GM18907 (cell line): ENCODE results near the gene KSR1.

Experiments
- ATAC-seq: cut with Tn5 transposase; IDR thresholded peaks from one replicate; pipeline ENCODE4 v1.9.1; 2021; ENCODE audit warnings: mild to moderate bottlenecking, moderate library complexity; ENCODE audit not compliant: unreplicated experiment

KSR1 gene

GRCh38 chr17:27581016-27581415, 124.8 kb downstream of the KSR1 start:
- no peak for ATAC-seq

- no peak for ATAC-seq
Observed at GRCh38 chr17:27582696-27583095, 126.4 kb downstream of the KSR1 start.

DNA sequence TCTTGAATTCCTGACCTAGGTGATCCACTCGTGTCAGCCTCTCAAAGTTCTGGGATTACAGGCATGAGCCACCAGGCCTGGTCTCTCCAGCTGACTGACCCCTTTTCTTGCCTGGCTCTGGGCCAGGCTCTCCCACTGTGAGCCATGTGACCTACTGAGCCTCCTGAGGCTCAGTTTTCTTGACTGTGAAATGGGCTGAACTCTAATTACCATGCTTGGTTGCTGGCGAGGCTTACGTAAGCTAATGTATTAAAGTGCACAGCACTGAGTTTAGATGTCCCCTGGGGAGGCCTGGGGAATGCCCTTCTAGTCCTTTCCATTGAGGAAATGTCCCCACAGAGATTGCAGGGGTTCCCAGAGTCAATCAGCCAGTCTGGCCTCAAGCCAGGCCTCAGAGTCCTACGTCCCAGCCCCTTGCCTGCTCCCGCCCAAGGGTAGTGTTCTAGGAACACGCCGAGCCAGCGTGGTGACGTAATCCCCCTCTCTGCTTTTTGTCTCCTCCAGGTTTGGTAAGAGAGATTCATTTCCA, 129.0 kb downstream of the KSR1 start:
- no peak for ATAC-seq

GRCh38 chr17:27585792-27586191, 129.5 kb downstream of the KSR1 start:
- no peak for ATAC-seq

- no peak for ATAC-seq
Observed at GRCh38 chr17:27586203-27586721, 130.0 kb downstream of the KSR1 start.

- no peak for ATAC-seq
Observed at GRCh38 chr17:27588354-27588753, 132.1 kb downstream of the KSR1 start.

DNA sequence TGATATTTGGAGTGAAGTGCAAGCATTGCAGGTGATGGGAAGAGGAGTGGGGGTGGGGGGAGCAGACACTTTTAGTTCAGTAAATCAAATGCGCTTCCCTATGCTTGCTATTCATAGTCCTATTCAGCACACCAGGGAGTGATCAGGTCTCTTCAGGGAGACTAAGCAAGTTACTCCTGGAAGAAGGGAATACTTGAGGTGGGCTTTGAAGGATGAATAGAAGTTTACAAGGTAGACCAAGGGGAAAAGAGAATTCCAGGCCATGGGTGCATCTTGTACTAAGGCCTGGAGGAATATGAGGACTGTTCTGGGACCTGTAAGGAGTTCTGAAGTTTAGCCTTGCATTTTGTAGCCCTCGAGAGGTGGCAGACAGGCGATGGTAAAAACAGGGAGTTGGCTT, 134.6 kb downstream of the KSR1 start:
- ATAC-seq: no peak

- no peak for ATAC-seq
Observed at GRCh38 chr17:27591986-27592385, 135.7 kb downstream of the KSR1 start.

- ATAC-seq: no peak
Observed at GRCh38 chr17:27593232-27593856, 137.1 kb downstream of the KSR1 start.

- no peak for ATAC-seq
Observed at GRCh38 chr17:27593857-27594255, 137.6 kb downstream of the KSR1 start.

- ATAC-seq: no peak
Observed at GRCh38 chr17:27595208-27595607, 139.0 kb downstream of the KSR1 start.

GRCh38 chr17:27596096-27596495, 139.8 kb downstream of the KSR1 start:
- ATAC-seq: no peak

DNA sequence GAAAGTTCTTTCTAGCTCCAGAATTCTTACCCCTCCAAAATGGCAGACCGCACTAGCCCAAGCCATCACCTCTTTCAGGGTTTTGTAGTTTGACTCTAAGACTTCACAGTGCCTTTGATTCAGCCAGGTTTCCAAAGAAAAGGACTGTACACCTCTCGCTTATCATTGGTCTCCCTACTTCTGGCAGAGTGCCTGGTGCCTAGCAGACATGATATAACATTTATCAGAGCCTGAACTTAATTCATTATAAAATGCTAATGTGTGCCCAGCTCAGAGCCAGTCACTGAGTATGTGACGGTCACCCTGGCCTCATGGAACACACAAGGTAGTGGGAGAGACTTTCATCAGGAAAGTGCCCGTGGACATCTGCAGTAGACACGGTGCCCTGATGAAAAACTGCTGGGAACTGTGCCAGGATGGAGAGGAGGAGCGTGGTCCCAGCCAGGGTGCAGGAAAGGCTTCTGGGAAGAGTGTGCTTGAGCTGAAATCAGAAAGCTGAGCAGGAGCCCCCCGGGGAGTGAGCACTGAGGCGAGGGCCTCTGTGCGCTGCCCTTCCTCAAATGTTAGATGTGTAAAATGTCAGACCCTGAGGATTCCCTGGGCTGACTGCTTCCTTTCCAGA, 140.4 kb downstream of the KSR1 start:
- ATAC-seq: no peak

- ATAC-seq: no peak
Observed at GRCh38 chr17:27597188-27597580, 140.9 kb downstream of the KSR1 start.

GRCh38 chr17:27597783-27598320, 141.6 kb downstream of the KSR1 start:
- ATAC-seq: no peak

- ATAC-seq: no peak
Observed at GRCh38 chr17:27598337-27599050, 142.2 kb downstream of the KSR1 start.

- no peak for ATAC-seq
Observed at GRCh38 chr17:27600471-27600870, 144.2 kb downstream of the KSR1 start.

- ATAC-seq: no peak
Observed at GRCh38 chr17:27601069-27601974, 145.1 kb downstream of the KSR1 start.

DNA sequence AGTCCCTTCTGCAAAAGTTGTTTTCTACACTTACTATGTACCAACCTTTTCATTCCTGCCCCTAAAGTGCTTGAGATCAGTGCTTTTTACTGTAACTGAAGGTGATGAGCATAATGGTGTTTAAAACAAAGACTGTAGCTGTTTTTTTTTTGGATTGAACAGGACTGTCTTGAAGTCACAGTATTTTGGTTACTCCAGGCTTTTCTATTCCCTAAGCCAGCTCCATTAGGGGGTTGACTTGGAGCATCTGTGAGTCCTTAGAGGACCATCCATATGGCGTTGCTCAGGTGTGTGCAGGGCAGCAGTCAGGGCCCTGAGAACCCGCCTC, 145.7 kb downstream of the KSR1 start:
- ATAC-seq: no peak

DNA sequence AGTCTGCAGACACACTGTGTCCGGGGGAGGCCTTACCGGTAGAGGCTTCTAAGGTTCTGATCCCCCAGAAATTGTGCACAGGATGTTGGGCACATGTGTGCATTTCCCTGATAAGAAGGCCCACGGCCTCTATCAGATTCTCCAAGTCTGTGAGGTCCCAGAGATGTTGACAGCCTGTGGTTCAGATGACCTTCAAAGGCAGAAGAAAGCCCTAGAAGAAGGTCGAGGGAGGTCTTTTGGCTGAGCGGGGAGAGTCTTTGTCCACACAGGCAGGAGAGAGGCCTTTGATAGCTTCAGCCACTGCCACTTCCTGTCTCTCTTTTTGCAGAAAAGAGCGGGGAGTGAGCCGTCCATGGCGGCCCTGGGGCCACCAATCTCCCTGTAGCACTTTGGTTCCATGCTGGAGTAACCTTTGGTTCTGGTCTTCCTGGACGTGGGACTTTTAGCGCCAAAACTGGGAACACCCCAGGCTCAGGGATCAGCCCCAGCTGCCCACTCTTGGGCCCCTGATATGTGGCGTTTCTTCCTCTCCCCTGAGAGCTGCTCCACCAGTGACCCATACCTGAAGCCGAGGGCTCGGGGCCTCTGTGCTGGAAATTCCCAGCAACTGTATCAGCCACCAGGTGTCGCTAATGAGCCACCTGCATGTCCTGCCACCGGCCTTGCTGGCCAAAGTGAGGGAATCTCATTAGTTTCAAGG, 146.6 kb downstream of the KSR1 start:
- no peak for ATAC-seq
